GM13977 (cell line): ENCODE data around the gene GOT2.
A peak's percentile ranks its signal among the peaks of the same experiment; 100 is the strongest.

Experiments
- DNase-seq: peaks from one replicate; pipeline ENCODE4 v3.0.0; 2012; ENCODE audit warnings: low spot score
- CTCF ChIP-seq: IDR thresholded peaks from 2 replicates; pipeline ENCODE4 v1.5.1; 2012; ENCODE audit warnings: mild to moderate bottlenecking, control low read depth; ENCODE audit not compliant: insufficient read depth; ENCODE audit errors: extremely low read depth, missing control alignments
- in situ Hi-C: fragments of 300-500 bp; cut with MboI; formaldehyde crosslinking; loops from one replicate; pipeline ENCODE4 v1.12.0; 2022; ENCODE audit warnings: low sequenced_read_pairs, low pct_unique_long_range_greater_than_20kb, mixed read lengths, inconsistent platforms; ENCODE audit not compliant: unreplicated experiment

The GOT2 gene

GRCh38 chr16:58734459-58734787, 307 bp upstream of the GOT2 start:
- TF ChIP-seq CTCF, result no peak
- DNase-seq, result no peak
- in situ Hi-C loops, result no loop called here

GRCh38 chr16:58733248-58733670, 857 bp downstream of the GOT2 start:
- DNase-seq, result no peak
- in situ Hi-C loops, result no loop called here
- no peak for TF ChIP-seq CTCF

GRCh38 chr16:58732545-58733247, 1.4 kb downstream of the GOT2 start:
- DNase-seq, result peak; percentile 57
- no peak for TF ChIP-seq CTCF
- in situ Hi-C loops, result no loop called here

GRCh38 chr16:58730724-58731370, 3.3 kb downstream of the GOT2 start:
- in situ Hi-C loops, result no loop called here
- no peak for TF ChIP-seq CTCF
- DNase-seq, result no peak

GRCh38 chr16:58727796-58728568, 6.1 kb downstream of the GOT2 start:
- no peak for DNase-seq
- in situ Hi-C loops, result no loop called here
- TF ChIP-seq CTCF, result no peak

GRCh38 chr16:58727028-58727781, 6.9 kb downstream of the GOT2 start:
- in situ Hi-C loops, result no loop called here
- no peak for TF ChIP-seq CTCF

More at GRCh38 chr16:58727028-58727781, 6.9 kb downstream of the GOT2 start:
- no peak for DNase-seq
